Gastroesophageal sphincter (tissue), 3 donors: Measurements from ENCODE around the gene SAMD14.

Source experiments
- CTCF ChIP-seq, 4 experiments: fragments of 200-600 bp in 2 of 4; fragments of 450-650 bp in 2 of 4; sonication (generic) in 1 of 4; IDR thresholded peaks; one replicate each; pipeline ENCODE4 v1.5.1; 2017 to 2019; ENCODE audit warnings: antibody characterized with exemption in 4 of 4, mild to moderate bottlenecking in 2 of 4, moderate library complexity in 2 of 4
- POLR2AphosphoS5 ChIP-seq: sonication (generic); formaldehyde crosslinking; IDR thresholded peaks from one replicate; pipeline ENCODE4 v1.6.1; 2017; ENCODE audit warnings: antibody characterized with exemption

DNA sequence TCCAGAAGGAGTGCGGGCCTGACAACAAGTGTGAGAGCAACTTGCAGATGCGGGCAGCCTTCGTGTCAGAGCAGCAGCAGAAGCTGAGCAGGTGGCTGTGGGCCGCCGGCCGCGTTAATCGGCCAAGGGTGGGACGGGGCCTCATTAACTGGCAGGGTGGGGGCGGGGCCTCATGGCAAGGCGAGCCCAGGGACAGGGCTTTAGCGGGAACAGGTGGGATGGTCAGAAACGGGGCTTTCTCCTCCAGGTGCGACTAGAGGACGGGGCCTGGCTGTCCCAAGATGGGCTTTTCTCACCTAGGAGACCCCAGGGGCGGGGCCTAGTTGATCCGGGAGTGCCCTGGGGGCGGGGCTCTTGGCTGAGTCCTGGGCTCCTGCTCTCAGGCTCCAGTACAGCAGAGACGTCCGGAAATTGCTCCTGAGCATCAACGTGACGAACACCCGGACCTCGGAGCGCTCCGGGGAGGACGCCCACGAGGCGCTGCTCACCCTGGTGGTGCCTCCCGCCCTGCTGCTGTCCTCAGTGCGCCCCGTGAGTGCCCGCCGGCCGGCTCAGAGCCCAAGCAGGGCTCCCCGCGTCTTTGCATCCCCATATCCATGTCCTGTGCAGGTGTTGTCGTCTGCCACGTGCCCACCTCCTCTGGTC is 53.2 kb downstream of the SAMD14 start:
- no peak for TF ChIP-seq CTCF (IDR thresholded peaks at IDR 0.05)
- no peak for TF ChIP-seq POLR2AphosphoS5
